GM12878 (cell line): Measurements from ENCODE around the gene TSSC4. TPM values are rescaled to one million over a fixed set of nuclear protein-coding genes. Genes with fewer than 3 reads are reported as not detected.

Experiments used
- ATAC-seq: fragments of 200-7000 bp; cut with Tn5 transposase; 3 replicates; pipeline ENCODE4 v1.9.1; 2020; ENCODE audit warnings: mild to moderate bottlenecking, moderate library complexity
- BruUV-seq: library from RNA; stranded (reverse); fragments of 400-500 nt; replicated peaks from 2 replicates; lab custom pipeline; 2021; lab: Mats Ljungman, UMichigan
- CTCF ChIA-PET: fragments of 300-600 bp; sonication (Branson Sonifier 250); formaldehyde crosslinking; extraction: SDS; loops from one replicate; lab custom pipeline; 2021; ENCODE audit warnings: inconsistent platforms; lab: Yijun Ruan, JAX
- POLR2A ChIA-PET: fragments of 350-600 bp; formaldehyde crosslinking; extraction: SDS; loops from one replicate; lab custom pipeline; 2021; ENCODE audit warnings: inconsistent platforms; lab: Charles Lee
- RAD21 ChIA-PET: fragments of 300-600 bp; sonication (Branson Sonifier 250); formaldehyde crosslinking; loops from one replicate; lab custom pipeline; 2023; ENCODE audit warnings: antibody characterized with exemption; ENCODE audit not compliant: unreplicated experiment; lab: Charles Lee
- SMC1A ChIA-PET: fragments of 300-600 bp; sonication (Branson Sonifier 250); formaldehyde crosslinking; loops from one replicate; lab custom pipeline; 2023; ENCODE audit not compliant: unreplicated experiment, uncharacterized antibody; lab: Charles Lee
- DNase-seq: peaks from one replicate; pipeline ENCODE4 v3.0.0-alpha.2; 2011; ENCODE audit warnings: low read depth, low spot score
- FAIRE-seq: peaks from 3 replicates; lab custom pipeline; 2011; peaks lifted over from hg19 to GRCh38; lab: Jason Lieb, UNC
- H2AFZ ChIP-seq: 2 replicates; pipeline ENCODE4 v1.6.0; 2011; ENCODE audit warnings: low read depth, low read length, control low read depth; ENCODE audit not compliant: control insufficient read depth
- H3K27ac ChIP-seq: 2 replicates; pipeline ENCODE4 v1.5.1; 2011; ENCODE audit warnings: control low read depth; ENCODE audit not compliant: control insufficient read depth, insufficient read depth
- H3K27me3 ChIP-seq, 2 experiments: replicated peaks in 1 of 2; 2 replicates each; pipeline versions ENCODE4 v1.6.0 to v1.6.1; 2011; ENCODE audit warnings: low read length in 1 of 2; ENCODE audit not compliant: control insufficient read depth in 2 of 2, insufficient read depth in 2 of 2
- H3K36me3 ChIP-seq, 2 experiments: 2 replicates each; pipeline ENCODE4 v1.5.1; 2011; ENCODE audit warnings: low read length in 1 of 2; ENCODE audit not compliant: control insufficient read depth in 2 of 2, insufficient read depth in 2 of 2
- H3K4me1 ChIP-seq: 2 replicates; pipeline ENCODE4 v1.6.1; 2011; ENCODE audit warnings: mild to moderate bottlenecking, low read length, moderate library complexity, mixed read lengths; ENCODE audit not compliant: control insufficient read depth, insufficient read depth
- H3K4me2 ChIP-seq: 2 replicates; pipeline ENCODE4 v1.6.0; 2011; ENCODE audit warnings: control low read depth; ENCODE audit not compliant: control insufficient read depth, insufficient read depth
- H3K4me3 ChIP-seq: fragments of 200-600 bp; sonication (generic); 2 replicates; pipeline ENCODE4 v1.5.1; 2016
- H3K79me2 ChIP-seq: 2 replicates; pipeline ENCODE4 v1.6.0; 2011; ENCODE audit warnings: low read length; ENCODE audit not compliant: control insufficient read depth, insufficient read depth
- H3K9ac ChIP-seq: 2 replicates; pipeline ENCODE4 v1.8.0; 2011; ENCODE audit warnings: low read length, control low read depth, mixed read lengths; ENCODE audit not compliant: control insufficient read depth, insufficient read depth
- H3K9me3 ChIP-seq: replicated peaks from 3 replicates; pipeline ENCODE4 v1.5.1; 2011; ENCODE audit warnings: mild to moderate bottlenecking, low read length; ENCODE audit not compliant: control insufficient read depth, insufficient read depth
- H4K20me1 ChIP-seq: 2 replicates; pipeline ENCODE4 v1.6.0; 2011; ENCODE audit not compliant: control insufficient read depth, insufficient read depth
- CHD2 ChIP-seq: IDR thresholded peaks from 2 replicates; pipeline ENCODE4 v1.6.1; 2011; ENCODE audit warnings: low read depth, low read length, improper control_type of control experiment, borderline replicate concordance
- LARP7 ChIP-seq: fragments of 450-650 bp; IDR thresholded peaks from 2 replicates; pipeline ENCODE4 v1.6.1; 2017; ENCODE audit warnings: mild to moderate bottlenecking
- MLLT1 ChIP-seq: fragments of 450-650 bp; IDR thresholded peaks from 2 replicates; pipeline ENCODE4 v1.6.1; 2016; ENCODE audit warnings: mild to moderate bottlenecking
- NR2C2 ChIP-seq: IDR thresholded peaks from 2 replicates; pipeline ENCODE4 v1.6.1; 2011; ENCODE audit warnings: borderline replicate concordance, low read depth; ENCODE audit not compliant: control insufficient read depth, insufficient read length
- PAX8 ChIP-seq: fragments of 450-650 bp; IDR thresholded peaks from 2 replicates; pipeline ENCODE4 v1.6.1; 2017; ENCODE audit warnings: mild to moderate bottlenecking, moderate library complexity
- PRDM15 ChIP-seq: fragments of 450-650 bp; formaldehyde crosslinking; IDR thresholded peaks from 2 replicates; pipeline ENCODE4 v1.4.0; 2020; ENCODE audit warnings: mild to moderate bottlenecking, moderate library complexity
- SMARCA5 ChIP-seq: fragments of 450-650 bp; IDR thresholded peaks from 2 replicates; pipeline ENCODE4 v1.6.1; 2017; ENCODE audit warnings: mild to moderate bottlenecking
- SRF ChIP-seq, 2 experiments: IDR thresholded peaks; 2 replicates each; pipeline ENCODE4 v1.6.1; 2011; ENCODE audit warnings: low read depth in 2 of 2, low read length in 2 of 2, mild to moderate bottlenecking in 1 of 2, moderate library complexity in 1 of 2
- WRNIP1 ChIP-seq: IDR thresholded peaks from 2 replicates; pipeline ENCODE4 v1.6.1; 2011; ENCODE audit warnings: low read depth, low read length, improper control_type of control experiment, borderline replicate concordance
- ZZZ3 ChIP-seq: IDR thresholded peaks from 2 replicates; pipeline ENCODE4 v1.6.1; 2011; ENCODE audit warnings: low read depth; ENCODE audit not compliant: control insufficient read depth, insufficient read length
- WGBS: methylation state at CpG from one replicate; pipeline ENCODE4 v1.1.6; 2016; ENCODE audit warnings: low lambda C conversion rate; ENCODE audit not compliant: insufficient replicate concordance, insufficient coverage; ENCODE audit errors: missing lambda C conversion rate; 5-methylcytosine and 5-hydroxymethylcytosine counted together
- in situ Hi-C: fragments of 300-500 bp; cut with MboI; formaldehyde crosslinking; loops from 9 replicates; pipeline ENCODE4 v1.14.3; 2018; ENCODE audit warnings: mixed read lengths
- intact Hi-C: fragments of 100-400 bp; cut with micrococcal nuclease; formaldehyde crosslinking; loops from one replicate; pipeline ENCODE4 v1.14.2; 2022; ENCODE audit not compliant: unreplicated experiment
- polyA plus RNA-seq, 11 experiments: library from polyadenylated mRNA; depleted of rRNA in 4 of 11; unstranded in 6 of 11; stranded (reverse) in 5 of 11; fragments of >200 nt; fragmentation: Nextera tagmentation in 4 of 11; fragmentation: Illumina TruSeq in 1 of 11; extraction: Ambion mirVana in 4 of 11; extraction: Trizol in 1 of 11; gene quantifications; 1 replicate in 1 of 11; 2 replicates in 10 of 11; pipeline versions ENCODE4 v1.2.1 to v1.2.3, GENCODE V29; 2011 to 2016; ENCODE audit warnings: inconsistent platforms in 2 of 11, missing spikeins in 2 of 11, low read depth in 1 of 11
- total RNA-seq, 4 experiments: library from RNA; depleted of rRNA in 3 of 4; stranded (reverse); fragments of >200 nt in 3 of 4; fragmentation: Illumina TruSeq in 1 of 4; extraction: Trizol in 1 of 4; gene quantifications; 2 replicates each; pipeline versions ENCODE4 v1.2.1 to v1.2.3, GENCODE V29; 2013 to 2021

Gene TSSC4
- total and polyA plus RNA-seq, 10 of the 15 experiments (the other 5 are each of a cell fraction or from before 2014, with no cell fraction given): 0.69 to 70.1 (median 25.7) TPM

- ChIA-PET SMC1A (no interaction called here), CTCF (no interaction called here), RAD21 (no interaction called here), POLR2A (no interaction called here)
- Histone ChIP-seq H3K36me3 (no peaks in the 10 kb centered on the region), H3K79me2 (no peaks in the 10 kb centered on the region), H3K9ac (no peak overlapping the region), H3K27ac (no peak overlapping the region), H3K27me3 (no peaks in the 10 kb centered on the region; a peak in 2 of 4 replicates), H4K20me1 (no peaks in the 10 kb centered on the region), H3K4me1 (no peaks in the 10 kb centered on the region), H2AFZ (no peak overlapping the region), H3K9me3 (no peaks in the 10 kb centered on the region), H3K4me2 (no peak overlapping the region), H3K4me3 (no peak overlapping the region)
- FAIRE-seq (no peak), DNase-seq (no peak), ATAC-seq (no peak)
- WGBS: 77% methylated on average over 9 of the region's 9 CpGs
- intact Hi-C loops: no loop called here
- no peak for TF ChIP-seq SRF (IDR thresholded peaks at IDR 0.05; ENCODE audit: low read depth in 2 of 2, low read length in 2 of 2)
- TF ChIP-seq PAX8: no peak
- TF ChIP-seq CHD2: no peak
- TF ChIP-seq SMARCA5: no peak
- TF ChIP-seq NR2C2: no peak
- no peak for TF ChIP-seq PRDM15
- TF ChIP-seq WRNIP1: no peak
- TF ChIP-seq ZZZ3: no peak
- no peak for TF ChIP-seq LARP7
- no peak for TF ChIP-seq MLLT1
- in situ Hi-C loops: no loop called here
- no TSS peak for BruUV-seq
These were observed 30.7 kb upstream of the TSSC4 start for GRCh38 chr11:2369896-2370295.
